Measurements from ENCODE around the gene C3orf18. TPM values are rescaled to one million over a fixed set of nuclear protein-coding genes. Genes with fewer than 3 reads are reported as not detected.

C3orf18 gene
- total and polyA plus RNA-seq, 9 of the 15 experiments (the other 6 are each of a cell fraction or from before 2014, with no cell fraction given), result 0.01 to 2.3 (median 0.94) TPM

DNA sequence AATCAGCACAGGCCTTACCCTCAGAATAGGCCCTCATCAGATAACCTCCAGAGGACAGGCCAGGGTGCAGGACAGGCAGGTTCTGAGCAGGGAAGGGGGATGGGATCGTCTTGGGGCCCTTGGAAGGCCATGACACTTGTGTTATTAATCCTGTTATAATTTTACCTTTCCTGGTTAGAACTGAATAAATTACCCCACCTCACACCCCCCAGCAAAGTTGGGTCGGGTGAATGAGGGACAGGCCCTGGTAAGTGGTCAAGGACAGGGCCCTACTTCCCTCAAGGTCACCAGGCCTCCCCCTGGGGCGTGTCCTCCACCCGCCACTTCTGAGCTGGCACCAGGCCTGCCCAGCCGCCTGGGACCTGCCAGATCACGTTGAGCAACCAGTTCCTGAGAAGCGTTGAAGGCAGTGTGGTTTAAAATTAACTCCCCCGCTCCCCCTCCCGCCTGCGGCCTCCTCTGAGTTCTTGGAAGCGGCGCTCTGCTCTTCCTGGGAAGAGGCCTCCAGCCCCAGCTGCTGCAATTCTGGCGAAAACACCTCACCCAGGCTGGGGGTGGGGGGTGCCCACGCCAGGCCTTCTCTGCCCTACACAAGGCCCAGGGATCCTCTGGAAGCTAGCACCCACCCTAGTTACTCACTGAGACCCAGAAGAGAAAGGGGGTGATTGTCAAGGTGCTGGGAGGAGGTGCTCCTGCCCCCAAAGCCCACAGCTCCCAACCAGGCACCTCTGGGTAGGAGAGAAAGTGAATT is 33.5 kb upstream of the C3orf18 start (continued):
- no peak for TF ChIP-seq KDM2B (CRISPR knock-in tag; IDR thresholded peaks at IDR 0.05)
- TF ChIP-seq CEBPG (CRISPR knock-in tag; IDR thresholded peaks at IDR 0.05), result peak; percentile 75
- TF ChIP-seq CEBPG (tag; conservative IDR thresholded peaks at IDR 0.05 in 1 of 2, IDR thresholded peaks at IDR 0.05 in 1 of 2), result peak; percentile 71 to 79
- TF ChIP-seq, protein P1, sequence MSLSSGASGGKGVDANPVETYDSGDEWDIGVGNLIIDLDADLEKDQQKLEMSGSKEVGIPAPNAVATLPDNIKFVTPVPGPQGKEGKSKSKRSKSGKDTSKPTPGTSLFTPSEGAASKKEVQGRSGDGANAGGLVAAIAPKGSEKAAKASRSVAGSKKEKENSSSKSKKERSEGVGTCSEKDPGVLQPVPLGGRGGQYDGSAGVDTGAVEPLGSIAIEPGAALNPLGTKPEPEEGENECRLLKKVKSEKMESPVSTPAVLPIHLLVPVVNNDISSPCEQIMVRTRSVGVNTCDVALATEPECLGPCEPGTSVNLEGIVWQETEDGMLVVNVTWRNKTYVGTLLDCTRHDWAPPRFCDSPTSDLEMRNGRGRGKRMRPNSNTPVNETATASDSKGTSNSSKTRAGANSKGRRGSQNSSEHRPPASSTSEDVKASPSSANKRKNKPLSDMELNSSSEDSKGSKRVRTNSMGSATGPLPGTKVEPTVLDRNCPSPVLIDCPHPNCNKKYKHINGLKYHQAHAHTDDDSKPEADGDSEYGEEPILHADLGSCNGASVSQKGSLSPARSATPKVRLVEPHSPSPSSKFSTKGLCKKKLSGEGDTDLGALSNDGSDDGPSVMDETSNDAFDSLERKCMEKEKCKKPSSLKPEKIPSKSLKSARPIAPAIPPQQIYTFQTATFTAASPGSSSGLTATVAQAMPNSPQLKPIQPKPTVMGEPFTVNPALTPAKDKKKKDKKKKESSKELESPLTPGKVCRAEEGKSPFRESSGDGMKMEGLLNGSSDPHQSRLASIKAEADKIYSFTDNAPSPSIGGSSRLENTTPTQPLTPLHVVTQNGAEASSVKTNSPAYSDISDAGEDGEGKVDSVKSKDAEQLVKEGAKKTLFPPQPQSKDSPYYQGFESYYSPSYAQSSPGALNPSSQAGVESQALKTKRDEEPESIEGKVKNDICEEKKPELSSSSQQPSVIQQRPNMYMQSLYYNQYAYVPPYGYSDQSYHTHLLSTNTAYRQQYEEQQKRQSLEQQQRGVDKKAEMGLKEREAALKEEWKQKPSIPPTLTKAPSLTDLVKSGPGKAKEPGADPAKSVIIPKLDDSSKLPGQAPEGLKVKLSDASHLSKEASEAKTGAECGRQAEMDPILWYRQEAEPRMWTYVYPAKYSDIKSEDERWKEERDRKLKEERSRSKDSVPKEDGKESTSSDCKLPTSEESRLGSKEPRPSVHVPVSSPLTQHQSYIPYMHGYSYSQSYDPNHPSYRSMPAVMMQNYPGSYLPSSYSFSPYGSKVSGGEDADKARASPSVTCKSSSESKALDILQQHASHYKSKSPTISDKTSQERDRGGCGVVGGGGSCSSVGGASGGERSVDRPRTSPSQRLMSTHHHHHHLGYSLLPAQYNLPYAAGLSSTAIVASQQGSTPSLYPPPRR (CRISPR knock-in tag; IDR thresholded peaks at IDR 0.05; ENCODE audit: borderline replicate concordance), result no peak
- peak; percentile 72 for TF ChIP-seq ZKSCAN8 (CRISPR knock-in tag; IDR thresholded peaks at IDR 0.05)
- no peak; the same call in 1 of the 2 replicates for TF ChIP-seq NR4A1 (CRISPR knock-in tag; IDR thresholded peaks at IDR 0.05)
- TF ChIP-seq NR4A1 (tag; IDR thresholded peaks at IDR 0.05), result no peak
- TF ChIP-seq DDX20 (tag; IDR thresholded peaks at IDR 0.05; ENCODE audit: low read depth), result no peak
- TF ChIP-seq, protein P2, sequence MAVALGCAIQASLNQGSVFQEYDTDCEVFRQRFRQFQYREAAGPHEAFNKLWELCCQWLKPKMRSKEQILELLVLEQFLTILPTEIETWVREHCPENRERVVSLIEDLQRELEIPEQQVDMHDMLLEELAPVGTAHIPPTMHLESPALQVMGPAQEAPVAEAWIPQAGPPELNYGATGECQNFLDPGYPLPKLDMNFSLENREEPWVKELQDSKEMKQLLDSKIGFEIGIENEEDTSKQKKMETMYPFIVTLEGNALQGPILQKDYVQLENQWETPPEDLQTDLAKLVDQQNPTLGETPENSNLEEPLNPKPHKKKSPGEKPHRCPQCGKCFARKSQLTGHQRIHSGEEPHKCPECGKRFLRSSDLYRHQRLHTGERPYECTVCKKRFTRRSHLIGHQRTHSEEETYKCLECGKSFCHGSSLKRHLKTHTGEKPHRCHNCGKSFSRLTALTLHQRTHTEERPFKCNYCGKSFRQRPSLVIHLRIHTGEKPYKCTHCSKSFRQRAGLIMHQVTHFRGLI (CRISPR knock-in tag; IDR thresholded peaks at IDR 0.05), result no peak
